C4-2B (cell line): ENCODE measurements around the gene FOXP1.

Source experiments
- CTCF ChIP-seq: fragments of 450-650 bp; conservative IDR thresholded peaks from 2 replicates; pipeline ENCODE4 v1.5.1; 2017; ENCODE audit warnings: mild to moderate bottlenecking
- ZFX ChIP-seq: fragments of 450-650 bp; IDR thresholded peaks from 2 replicates; pipeline ENCODE4 v1.6.1; 2017

- TF ChIP-seq CTCF (no peak), ZFX (no peak)
These were observed 279.3 kb downstream of the FOXP1 start for GRCh38 chr3:71304247-71304646.
